GM10266 (cell line): Measurements from ENCODE around the gene ENSA.
A peak's percentile ranks its signal among the peaks of the same experiment; 100 is the strongest.
"Not testable (repeated sequence)": the region's sequence is repeated elsewhere in the genome, so short reads cannot be mapped to it uniquely, and the experiment has no call there.

Experiments used
- DNase-seq: peaks from one replicate; pipeline ENCODE4 v3.0.0; 2012; ENCODE audit errors: extremely low spot score
- TF ChIP-seq, protein P1 (sequence below): IDR thresholded peaks from 2 replicates; pipeline ENCODE4 v1.5.1; 2012; ENCODE audit warnings: mild to moderate bottlenecking, low read depth; ENCODE audit not compliant: control insufficient read depth, insufficient read depth; ENCODE audit errors: missing control alignments

The ENSA gene

GRCh38 chr1:150615346-150616201, 13.8 kb downstream of the ENSA start:
- TF ChIP-seq, protein P1, sequence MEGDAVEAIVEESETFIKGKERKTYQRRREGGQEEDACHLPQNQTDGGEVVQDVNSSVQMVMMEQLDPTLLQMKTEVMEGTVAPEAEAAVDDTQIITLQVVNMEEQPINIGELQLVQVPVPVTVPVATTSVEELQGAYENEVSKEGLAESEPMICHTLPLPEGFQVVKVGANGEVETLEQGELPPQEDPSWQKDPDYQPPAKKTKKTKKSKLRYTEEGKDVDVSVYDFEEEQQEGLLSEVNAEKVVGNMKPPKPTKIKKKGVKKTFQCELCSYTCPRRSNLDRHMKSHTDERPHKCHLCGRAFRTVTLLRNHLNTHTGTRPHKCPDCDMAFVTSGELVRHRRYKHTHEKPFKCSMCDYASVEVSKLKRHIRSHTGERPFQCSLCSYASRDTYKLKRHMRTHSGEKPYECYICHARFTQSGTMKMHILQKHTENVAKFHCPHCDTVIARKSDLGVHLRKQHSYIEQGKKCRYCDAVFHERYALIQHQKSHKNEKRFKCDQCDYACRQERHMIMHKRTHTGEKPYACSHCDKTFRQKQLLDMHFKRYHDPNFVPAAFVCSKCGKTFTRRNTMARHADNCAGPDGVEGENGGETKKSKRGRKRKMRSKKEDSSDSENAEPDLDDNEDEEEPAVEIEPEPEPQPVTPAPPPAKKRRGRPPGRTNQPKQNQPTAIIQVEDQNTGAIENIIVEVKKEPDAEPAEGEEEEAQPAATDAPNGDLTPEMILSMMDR, result no peak
- no peak for DNase-seq

DNA sequence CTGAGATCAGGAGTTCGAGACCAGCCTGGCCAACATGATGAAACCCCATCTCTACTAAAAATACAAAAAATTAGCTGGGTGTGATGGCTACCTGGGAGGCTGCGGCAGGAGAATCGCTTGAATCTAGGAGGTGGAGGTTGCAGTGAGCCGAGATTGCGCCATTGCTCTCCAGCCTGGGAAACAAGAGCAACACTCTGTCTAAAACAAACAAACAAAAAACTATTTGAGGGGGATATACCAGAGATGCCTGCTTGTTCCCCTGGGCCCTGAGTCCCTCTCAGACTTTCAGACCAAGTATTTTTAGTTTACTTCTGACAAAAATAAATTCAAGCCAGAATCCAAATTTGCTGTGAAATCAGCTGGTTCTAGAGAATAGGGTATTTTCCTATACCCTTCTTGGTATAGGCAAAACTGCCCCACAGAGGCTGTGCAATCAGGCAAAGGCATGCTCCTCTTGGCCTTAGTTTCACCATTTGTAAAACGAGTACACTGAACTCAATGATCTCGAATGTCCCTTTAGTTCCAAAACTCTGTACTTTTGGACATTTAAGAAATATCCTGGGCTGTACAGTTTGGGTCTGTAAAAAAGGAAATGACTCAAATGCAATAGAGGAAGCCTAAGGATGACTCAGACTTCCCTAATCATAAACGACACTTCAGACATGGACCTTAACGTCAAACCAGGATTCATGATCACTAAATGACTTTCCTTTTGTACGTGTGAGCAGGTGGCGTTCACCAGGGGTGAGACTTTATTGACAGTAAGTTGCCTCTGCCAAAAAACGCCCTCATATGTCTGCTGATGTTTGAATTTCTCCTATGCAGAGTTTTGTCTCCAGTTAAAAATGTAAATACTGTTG, 16.1 kb downstream of the ENSA start:
- TF ChIP-seq, protein P1, result no peak

DNA sequence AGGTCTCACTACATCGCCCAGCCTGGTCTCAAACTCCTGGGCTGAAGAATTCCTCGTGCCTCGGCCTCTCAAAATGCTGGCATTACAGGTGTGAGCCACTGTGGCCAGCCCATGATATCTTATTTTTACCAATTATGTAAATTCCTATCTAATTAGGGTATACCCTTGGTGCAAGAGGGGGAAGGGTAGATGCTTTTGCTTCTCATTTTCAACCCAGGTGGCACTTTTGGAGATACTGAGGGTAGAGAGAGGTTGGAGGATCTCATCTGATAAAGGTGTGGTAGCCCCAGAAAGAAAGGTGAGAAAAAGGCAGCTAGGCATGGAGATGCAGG, 17.4 kb downstream of the ENSA start:
- no peak for DNase-seq
- TF ChIP-seq, protein P1, result no peak

More for the DNA sequence above, 16.1 kb downstream of the ENSA start:
- peak; percentile 54 for DNase-seq

- no peak for DNase-seq
- TF ChIP-seq, protein P1, result no peak
These were observed 18.8 kb downstream of the ENSA start for GRCh38 chr1:150610576-150610975.

DNA sequence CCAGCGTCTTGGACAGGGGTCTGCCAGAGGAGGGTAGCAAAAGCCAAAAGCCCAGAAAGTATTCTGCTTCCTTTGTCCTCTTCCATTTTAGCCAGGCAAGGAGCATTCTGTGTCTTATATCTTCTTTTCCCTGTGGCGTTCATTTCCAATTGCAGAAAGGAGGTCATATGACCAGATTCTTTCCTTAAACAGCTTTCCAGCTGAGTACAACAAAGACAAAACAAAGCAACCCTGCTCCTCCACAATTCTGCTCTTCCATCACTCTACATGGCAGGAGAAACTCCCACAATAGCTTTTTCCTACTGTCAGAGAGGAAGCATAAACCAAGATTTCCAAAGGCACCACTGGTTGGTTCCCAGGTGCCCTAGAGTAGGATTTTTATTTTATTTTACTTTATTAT, 19.7 kb downstream of the ENSA start:
- TF ChIP-seq, protein P1, result no peak
- no peak for DNase-seq

DNA sequence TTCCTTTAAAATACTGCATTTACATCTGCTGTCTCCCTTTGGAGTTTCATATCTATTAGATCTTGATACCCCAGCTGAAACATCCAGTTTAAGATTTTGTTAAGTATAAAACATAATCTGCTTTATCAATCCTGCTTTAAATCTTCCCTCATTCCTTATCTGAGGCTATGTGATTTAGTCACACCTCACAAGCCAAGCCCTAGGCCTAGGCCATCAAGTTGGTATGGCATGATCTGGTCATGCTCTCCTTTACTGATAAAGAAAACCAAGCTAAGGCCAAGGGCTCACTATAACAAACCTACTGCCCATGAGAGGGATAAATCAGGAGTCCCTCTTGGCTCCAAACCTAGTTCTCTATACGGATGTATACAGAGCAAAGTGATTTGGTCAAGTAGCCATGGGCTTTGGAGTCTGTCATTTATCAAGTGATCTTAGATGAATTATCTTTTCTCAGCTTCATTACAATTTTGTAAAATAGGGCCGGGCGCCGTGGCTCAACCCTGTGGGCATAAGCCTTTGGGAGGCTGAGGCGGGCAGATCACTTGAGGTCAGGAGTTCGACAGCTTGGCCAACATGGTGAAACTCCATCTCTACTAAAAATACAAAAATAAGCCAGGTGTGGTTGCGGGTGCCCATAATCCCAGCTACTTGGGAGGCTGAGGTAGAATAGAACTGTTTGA, 22.8 kb downstream of the ENSA start:
- DNase-seq, result no peak
- TF ChIP-seq, protein P1, result no peak

- not testable (repeated sequence) for DNase-seq
These were observed 24.0 kb downstream of the ENSA start for GRCh38 chr1:150605451-150605731.
